ENCODE data around the gene NTSR1.

NTSR1 gene

DNA sequence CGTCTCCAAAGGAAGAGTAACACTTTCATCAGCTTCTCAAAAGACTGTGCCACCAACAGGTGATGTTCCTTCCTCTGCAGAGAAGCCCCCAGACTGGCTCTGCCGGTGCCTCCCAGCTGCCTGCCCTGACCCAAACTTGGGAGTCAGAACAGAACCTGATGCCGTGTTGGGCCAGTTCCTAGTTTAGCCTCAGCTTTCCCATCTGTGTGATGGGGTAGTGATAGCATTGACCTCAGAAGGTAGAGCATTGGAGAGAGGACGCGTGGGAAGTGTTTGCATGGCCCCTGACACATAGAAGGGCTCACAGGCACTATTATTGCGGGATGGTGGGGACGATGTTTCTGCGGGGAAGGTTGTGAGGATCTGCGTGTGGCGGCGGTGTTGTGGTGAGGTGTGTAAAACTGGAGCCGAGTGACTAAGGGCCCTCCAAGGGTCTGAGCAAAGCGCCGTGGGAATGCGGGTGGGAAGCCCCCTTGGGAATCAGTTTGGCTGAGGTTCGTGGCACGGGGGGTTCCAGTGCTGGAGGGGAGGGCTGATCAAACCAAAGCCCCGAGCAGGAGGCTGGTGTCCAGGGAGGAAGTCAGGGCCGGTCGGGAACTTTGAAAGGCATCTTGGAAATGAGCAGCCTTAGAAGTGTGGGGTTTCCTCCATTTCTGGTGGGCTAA, 1.7 kb downstream of the NTSR1 start:
- DNase-seq, result no peak

DNA sequence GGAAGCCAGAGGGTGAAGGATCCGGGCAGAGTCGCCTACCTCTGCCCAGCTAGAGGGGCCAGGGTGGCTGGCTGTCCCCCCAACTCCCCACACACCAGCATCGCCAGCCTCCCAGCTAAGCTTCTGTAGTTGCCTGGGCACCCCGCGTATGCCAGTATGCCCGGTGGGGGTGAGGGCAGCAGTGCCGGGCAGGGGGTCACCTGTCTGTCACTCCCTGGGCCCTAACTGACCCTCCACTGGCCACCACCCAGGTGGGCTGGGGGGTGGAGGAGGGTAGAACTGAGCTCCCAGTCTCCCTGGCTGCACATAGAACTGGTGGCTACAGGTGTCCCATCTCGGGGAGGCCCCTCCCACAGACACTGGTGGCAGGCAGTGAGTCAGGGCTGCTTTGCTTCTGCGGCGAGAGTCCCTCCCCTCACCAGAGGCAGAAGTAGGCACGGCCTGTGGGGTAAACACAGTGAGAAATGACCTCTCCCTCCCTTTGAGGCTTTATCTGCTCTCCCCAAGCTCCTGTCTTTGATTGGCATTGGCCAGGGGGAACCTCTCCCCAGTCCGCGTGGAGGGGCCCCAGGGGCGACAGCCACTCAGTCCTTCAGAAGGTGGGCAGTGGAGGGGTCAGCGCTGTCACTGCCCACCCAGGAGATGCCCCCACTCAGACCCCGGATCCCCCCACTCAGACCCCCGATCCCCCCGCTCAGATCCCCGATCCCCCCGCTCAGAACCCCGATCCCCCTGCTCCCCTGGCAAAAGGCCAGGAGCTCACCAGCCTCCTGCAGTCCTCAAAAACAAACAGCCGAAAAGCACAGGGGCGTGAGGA, 2.5 kb downstream of the NTSR1 start:
- DNase-seq, result peak; percentile 32

DNA sequence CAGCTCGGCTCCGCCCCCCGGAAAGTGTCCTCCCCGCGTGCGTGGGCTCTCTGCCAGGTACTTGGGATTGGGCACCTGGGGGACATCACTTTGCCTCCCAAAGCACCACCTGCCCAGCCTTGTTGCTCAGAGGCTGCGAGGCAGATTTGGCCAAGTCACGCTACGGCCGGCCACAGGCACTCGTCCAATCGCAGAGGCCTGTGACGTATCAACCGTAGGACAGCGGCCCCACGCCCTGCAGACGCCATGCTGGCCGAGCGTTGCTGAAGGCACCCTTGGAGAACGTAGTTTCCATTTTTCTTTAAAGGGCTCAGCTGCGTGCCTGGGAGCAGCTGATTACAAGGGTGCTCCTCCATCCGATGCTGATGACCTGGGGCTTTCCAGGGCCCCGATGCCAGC, 3.1 kb downstream of the NTSR1 start:
- DNase-seq, result no peak

DNA sequence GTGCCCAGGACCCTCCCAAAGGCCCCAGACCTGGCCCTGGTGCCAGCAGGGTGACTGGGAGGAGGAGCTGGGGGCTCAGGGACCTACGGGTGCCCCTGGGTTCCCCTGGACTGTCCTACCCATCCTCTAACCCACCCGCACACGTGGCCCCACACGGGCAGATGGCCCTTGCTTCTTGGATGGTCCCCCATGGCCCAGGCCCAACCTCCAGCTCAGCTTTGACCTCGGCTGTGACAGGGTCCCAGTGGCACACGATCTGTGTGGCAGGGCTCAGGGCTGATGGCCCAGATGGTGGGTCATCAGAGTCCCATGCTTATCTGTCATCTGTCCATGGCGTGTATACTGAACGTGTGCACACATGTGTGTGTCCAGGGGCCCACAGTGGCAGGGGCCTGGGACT, 4.0 kb downstream of the NTSR1 start:
- no peak for DNase-seq

GRCh38 chr20:62714006-62714405, 5.4 kb downstream of the NTSR1 start:
- DNase-seq, result no peak

DNA sequence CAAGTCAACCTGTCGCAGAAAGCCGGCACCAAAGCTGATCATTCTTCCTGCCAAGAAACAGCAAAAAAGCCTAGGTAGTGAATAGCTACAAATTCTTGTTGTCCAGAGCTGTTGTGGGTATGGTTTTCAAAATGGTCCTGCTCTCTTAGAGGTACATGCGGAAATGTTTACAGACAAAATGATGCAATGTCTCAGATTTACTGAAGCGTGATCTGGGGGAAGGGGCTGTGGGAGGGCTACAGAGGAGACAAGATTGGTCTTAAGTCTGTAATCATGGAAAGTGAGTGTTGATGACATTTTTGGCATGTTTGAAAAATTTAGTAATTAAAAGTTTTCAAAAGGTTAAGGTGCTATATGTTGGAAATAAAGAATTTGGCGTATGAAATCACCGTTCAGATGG, 6.2 kb downstream of the NTSR1 start:
- DNase-seq, result no peak

GRCh38 chr20:62715201-62715600, 6.6 kb downstream of the NTSR1 start:
- no peak for DNase-seq

GRCh38 chr20:62716198-62716940, 7.7 kb downstream of the NTSR1 start:
- DNase-seq, result peak; percentile 29

DNA sequence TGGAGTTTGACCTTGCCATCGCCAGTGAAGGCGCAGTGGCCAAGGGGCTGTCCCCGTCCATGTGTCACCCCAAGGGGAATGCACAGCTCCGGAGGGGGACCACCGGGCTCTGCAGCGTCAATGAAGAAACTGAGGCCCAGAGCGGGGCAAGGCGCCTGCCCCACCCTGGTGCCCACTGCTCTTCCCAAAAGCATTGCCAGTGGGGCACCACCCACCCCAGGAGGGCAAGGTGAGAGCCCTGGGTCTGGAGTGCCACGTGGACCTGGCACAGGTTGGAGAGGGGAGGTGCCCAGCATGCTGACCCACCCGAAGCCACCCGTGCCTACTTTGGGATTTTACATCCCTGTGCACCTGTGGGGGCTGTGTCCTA, 8.3 kb downstream of the NTSR1 start:
- no peak for DNase-seq

DNA sequence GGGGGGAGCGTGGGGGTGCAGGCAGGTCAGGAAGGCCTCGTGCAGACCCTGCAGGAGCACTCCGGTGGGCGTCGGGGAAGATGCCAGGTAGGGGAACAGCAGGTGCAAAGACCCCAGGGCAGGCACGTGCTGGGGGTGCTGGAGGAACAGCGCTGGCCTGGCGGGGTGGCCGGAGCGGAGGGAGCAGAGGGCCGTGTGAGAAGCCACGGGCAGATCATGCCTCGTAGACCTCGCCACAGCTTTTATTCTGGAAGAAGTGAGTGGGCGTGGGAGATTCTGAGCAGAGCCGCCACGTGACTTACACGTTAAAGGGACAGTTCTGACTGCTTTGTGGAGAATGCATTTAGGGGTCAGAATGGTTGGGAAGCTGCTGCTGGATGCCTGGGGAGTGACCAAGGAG, 9.3 kb downstream of the NTSR1 start:
- DNase-seq, result no peak

- DNase-seq, result no peak
Observed at GRCh38 chr20:62718546-62718945, 9.9 kb downstream of the NTSR1 start.

GRCh38 chr20:62719250-62719935, 10.8 kb downstream of the NTSR1 start:
- DNase-seq, result no peak

GRCh38 chr20:62721511-62722370, 13.1 kb downstream of the NTSR1 start:
- no peak for DNase-seq

- DNase-seq, result no peak
Observed at GRCh38 chr20:62722627-62723026, 14.0 kb downstream of the NTSR1 start.

DNA sequence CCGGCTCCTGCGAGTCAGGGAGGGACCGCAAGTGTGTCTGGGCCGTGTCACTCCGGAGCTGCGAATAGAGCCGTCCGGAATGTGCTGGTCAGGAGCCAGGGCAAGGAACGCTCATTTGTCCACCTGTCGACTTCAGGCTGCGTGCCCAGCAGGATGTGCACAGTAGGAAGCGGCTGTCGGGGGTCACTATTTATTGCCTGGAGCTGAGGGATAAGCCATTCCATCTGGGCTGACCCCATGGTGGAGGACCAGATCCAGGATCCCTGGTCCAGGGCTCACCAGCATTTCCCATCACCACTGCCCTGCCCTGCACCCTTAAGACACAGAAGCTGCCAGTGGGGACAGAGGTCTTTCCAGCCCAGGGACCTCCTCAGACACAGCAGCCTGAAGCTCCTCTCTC, 14.7 kb downstream of the NTSR1 start:
- no peak for DNase-seq

- DNase-seq, result no peak
Observed at GRCh38 chr20:62723768-62724450, 15.3 kb downstream of the NTSR1 start.

- DNase-seq, result no peak
Observed at GRCh38 chr20:62724692-62725595, 16.3 kb downstream of the NTSR1 start.

DNA sequence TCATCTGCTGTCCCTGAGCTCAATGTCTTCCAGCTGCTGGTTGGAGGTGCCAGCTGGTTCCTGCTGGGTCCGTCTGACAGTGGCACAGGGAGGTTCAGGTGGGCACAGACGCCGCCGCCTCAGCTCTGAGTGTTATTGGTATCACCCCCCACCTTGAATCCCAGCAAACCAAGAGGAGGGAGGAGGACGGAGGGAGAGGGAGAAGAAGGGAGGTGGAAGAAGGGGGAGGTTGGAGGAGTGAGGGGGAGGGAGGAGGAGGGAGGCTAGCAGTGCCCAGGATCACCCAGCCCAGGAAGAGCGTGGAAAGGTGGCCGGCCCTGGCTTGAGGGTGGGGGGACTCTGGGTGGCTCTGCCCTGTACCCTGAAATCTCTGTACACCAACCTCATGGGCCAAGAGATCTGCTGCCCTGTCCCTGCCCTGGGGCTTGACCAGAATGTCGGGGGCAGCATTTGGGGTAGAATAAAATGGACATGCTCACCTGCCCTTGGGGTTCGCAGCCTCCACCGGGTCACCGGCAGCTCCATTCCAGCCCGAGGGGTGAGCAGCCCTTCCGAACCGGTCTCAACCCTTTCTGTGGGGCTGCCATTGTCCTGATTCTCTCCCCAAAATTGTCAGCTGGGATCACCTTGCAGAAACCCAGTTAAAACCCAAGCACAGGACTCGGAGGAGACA, 17.1 kb downstream of the NTSR1 start:
- DNase-seq, result no peak

- no peak for DNase-seq
Observed at GRCh38 chr20:62726276-62726675, 17.6 kb downstream of the NTSR1 start.
